Hindlimb muscle (tissue), 1 donor: ENCODE data around the gene ATOH7. TPM values are rescaled to one million over a fixed set of nuclear protein-coding genes. Genes with fewer than 3 reads are reported as not detected.
"Not testable (repeated sequence)": the region's sequence is repeated elsewhere in the genome, so short reads cannot be mapped to it uniquely, and the experiment has no call there.

ENCODE experiments used
- DNase-seq: peaks from one replicate; pipeline ENCODE4 v3.0.0-alpha.2; 2013
- polyA plus RNA-seq: library from polyadenylated mRNA; unstranded; fragments of 120-200 nt; gene quantifications from one replicate; pipeline ENCODE4 v1.2.1, GENCODE V29; 2013; ENCODE audit not compliant: insufficient read length

ATOH7 gene
- polyA plus RNA-seq: 0.22 TPM

DNA sequence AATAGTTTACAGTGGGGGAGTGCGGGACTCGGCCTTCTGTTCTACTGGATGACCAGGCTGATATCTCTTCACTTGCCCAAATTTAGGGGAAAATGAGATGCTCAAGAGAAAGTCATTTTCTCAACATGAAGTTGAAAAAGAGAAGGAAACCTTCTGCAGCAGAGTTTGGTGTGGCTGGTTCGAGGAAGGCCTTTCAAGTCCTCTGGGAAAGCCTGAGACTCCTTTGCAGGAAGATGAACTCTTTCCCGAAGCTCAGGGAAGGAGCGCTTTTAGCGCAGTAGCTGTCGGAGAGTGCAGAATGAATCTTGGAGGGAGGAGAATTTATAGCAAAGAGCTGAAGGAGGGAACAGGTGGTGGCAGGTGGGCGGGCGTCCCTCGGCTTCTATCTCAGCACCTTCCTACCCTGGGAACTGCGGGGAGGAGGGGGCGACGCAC lies at the start of gene ATOH7:
Gene ATOH7 (minus strand): TSS at position 297 of the 435 bp plus-strand sequence. CDS start 436 bp downstream, outside the sequence.
- no peak for DNase-seq

DNA sequence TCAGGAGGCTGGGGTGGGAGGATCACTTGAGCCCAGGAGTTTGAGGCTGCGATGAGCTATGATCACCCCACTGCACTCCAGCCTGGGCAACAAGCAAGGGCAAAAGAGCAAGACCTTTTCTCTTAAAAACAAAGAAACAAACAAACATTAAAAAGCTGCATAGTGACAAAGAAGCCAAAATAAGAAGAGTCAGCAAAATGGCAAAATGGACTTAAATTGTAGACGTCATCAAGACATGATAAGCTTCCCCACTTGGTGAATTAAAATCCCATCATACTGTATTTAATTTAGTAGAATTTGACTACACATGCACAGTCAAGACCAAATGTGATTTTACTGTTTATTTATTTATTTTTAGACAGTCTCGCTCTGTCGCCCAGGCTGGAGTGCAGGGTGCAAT lies 48.8 kb upstream of the ATOH7 start:
- DNase-seq: no peak

DNA sequence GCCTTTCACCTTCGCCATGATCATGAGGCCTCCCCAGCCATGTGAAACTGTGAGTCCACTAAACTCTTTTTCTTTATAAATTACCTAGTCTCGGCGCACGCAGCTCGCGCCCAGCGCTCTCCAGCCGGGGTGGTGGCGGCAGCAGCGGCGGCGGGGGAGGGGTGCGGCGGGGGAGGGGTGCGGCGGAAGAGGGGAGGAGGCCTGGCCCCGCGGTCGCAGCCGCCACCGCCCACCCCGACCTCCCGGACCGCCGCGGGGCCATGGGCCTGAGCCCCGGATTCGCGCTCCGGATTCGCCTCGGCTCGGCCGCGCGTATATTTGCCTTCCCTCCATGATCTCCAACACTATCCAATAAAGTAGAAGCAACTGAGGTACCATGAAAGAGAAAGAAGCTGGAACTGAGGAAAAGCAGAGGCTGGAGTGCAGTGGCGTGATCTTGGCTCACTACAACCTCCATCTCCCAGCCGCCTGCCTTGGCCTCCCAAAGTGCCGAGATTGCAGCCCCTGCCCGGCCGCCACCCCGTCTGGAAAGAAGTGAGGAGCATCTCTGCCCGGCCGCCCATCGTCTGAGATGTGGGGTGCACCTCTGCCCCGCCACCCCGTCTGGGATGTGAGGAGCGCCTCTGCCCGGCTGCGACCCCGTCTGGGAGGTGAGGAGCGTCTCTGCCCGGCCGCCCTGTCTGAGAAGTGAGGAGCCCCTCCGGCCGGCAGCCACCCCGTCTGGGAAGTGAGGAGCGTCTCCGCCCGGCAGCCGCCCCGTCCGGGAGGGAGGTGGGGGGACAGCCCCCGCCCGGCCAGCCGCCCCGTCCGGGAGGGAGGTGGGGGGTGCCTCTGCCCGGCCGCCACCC lies 47.2 kb upstream of the ATOH7 start:
- not testable (repeated sequence) for DNase-seq

DNA sequence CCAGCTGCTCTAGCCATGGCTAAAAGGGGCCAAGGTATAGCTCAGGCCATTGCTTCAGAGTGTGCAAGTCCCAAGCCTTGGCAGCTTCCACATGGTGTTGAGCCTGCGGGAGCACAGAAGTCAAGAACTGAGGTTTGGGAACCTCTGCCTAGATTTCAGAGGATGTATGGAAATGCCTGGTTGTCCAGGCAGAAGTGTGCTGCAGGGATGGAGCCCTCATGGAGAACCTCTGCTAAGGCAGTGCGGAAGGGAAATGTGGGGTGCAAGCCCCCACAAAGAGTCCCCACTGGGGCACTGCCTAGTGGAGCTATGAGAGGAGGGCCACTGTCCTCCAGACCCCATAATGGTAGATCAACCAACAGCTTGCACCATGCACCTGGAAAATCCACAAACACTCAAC lies 45.9 kb upstream of the ATOH7 start:
- DNase-seq: not testable (repeated sequence)

DNA sequence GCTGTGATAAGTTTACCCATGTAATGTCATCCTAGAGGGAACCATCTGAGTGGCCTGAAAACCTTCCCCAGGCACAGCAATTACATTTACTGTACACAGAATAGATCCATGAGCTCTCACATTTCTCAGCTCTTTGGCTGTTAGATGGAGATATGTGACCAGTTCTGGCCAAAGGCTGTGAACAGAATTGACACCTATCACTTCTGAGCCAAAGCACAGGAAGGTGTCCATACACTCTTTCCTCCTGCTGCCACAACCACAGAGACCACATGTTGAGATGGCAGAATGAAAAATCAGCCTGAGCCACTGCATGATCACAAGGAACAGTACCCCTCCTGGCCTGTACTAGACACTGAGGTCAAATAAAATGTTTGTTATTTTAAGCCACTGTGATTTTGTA lies 44.3 kb upstream of the ATOH7 start:
- DNase-seq: no peak

DNA sequence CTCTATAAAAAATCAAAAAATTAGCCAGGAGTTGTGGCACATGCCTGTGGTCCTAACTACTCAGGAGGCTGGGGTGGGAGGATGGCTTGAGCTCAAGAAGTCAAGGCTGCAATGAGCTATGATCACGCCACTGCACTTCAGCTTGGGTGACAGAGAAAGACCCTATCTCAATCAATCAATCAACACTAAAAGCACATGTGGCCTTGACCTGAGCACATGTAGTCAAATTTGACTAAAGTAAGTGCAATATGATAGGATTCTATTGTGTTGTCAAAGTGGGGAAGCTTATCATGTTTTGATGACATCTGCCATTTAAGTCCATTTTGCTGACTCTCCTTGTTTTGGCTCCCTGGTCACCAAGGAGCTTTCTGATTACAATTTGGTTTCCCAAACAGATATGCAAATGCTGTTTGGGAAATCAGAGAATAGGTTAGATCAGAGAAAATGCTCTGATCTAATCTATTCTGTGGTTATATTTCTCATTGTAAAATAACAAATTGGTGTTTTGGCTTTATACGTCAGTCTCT lies 43.8 kb upstream of the ATOH7 start:
- DNase-seq: no peak

DNA sequence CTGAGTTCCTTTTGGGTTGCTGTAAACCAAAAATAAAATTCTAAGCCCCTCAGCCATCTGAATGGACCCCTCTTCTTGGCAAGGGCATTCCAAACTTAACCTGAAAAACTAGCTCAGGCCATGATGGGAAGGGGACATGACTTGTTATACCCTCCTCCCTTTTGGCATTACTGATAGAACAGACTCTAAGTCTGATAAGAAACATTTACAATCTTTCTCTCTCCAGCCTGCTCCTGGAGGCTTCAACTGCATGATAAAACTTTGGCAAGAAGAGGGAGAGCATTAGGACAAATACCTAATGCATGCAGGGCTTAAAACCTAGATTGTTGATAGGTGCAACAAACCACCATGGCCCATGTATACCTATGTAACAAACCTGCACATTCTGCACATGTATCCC lies 40.9 kb upstream of the ATOH7 start:
- no peak for DNase-seq

DNA sequence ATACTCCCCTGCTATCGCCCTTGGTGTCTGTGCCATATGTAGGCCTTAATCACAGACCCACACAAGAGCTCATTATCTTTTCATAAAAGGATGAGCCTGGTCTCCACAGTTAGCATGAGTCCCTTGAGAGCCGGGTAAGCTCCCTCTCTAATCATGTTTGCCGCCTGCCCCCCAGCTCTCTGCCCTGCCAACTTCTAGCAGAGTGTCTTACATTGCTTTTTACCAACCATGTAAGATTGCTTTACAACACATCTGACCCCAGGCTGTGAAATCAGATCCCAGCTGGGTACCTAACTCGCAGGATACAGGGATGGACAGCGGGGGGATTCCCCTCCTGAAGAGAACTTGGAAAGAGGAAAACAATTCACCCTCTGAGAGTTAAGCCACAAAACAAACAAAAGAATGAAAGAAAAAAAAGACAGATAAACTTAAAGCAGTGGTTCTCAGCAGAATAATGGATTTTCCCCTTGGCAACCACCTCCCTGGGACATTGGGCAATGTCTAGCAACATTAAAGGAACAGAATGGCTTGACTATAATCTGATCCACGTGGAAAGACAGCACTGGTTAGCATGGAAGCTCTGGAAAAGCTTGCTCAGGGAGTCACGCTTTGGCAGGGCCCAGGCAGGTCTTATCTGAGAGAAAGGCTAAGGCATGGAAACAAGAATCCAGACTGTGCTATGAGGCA lies 39.4 kb upstream of the ATOH7 start:
- no peak for DNase-seq

DNA sequence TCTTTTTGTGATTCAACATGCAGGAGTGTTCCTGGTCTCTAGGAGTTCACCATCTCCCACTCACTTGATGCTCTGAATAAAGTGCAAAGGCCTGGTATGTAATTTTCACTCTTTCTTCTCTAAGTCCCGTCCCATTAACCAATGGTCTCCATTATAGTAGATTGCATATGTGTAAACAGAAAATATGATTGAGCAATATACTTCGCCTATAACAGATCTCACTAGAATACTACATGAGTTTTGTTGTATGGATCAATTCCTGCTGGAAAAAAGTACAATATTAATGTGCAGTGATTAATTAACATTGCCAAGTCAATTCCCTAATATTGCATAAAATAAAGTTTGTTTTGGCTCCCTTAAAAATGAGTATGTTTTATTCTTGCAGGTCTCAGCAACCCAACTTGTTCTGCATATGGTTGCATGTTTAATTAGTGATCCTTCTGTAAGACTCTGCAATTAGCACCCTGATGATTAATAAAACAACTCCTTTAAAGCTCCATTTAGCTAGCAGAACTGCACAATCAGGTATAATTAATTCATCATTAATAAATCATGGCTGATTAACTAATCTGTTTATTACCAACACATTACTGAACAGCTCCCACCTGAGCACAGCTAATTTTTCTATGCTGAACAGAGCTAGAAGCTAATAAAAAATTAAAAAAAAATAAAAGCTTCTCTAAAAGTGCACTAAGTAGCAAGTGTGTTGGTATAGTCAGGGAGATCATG lies 37.8 kb upstream of the ATOH7 start:
- no peak for DNase-seq

DNA sequence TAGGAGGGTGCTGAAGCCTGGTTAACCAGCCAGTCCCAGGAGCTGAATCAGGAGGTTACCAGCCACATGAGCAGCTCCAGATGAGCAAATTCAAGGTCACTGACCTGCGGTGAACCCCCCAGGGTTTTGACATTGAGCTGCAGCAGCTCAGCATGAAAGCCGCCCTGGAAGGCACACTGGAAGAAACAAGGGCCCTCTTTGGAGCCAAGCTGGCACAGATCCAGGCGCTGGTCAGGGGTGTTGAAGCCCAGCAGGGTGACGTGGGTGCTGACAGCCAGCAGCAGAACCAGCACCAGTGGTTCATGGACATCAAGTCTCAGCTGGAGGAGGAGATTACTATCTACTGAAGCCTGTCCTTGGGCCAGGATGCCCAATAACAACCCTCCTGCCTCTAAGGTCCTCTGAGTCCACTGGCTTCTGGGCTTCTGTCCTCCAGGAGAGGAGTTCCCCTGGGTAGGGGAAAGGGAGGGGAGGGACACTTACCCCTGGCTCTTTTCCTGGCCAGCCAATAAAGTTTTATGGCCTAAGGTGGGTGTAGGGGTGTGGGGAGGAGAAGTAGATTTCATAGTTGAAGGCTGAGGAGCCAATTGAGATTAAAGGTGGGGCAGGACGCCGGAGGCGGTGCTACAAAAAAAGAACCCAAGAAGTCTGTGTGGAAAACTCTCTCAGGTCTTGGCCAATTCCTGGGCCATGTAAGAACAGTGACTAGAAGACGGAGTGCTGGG lies 29.4 kb upstream of the ATOH7 start:
- no peak for DNase-seq

DNA sequence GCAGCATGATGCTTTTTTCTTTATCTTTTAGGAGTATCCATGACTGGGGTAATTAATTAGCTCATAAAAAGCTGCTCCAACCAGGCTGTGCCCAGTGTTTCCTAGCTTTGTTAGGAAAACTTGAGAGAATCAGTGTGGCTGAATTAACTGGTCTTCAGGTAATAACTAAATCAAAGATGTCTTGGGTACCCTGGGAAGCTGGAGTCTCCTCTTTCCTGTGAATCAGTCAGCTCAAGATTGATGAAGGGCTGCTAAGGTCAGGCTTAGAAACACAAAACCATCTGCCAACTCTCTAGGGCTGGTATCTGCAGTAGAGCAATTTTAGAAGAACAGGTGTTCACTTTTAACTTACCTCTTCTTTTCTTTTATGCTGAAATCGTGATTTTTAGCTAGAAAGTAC lies 21.4 kb upstream of the ATOH7 start:
- no peak for DNase-seq

DNA sequence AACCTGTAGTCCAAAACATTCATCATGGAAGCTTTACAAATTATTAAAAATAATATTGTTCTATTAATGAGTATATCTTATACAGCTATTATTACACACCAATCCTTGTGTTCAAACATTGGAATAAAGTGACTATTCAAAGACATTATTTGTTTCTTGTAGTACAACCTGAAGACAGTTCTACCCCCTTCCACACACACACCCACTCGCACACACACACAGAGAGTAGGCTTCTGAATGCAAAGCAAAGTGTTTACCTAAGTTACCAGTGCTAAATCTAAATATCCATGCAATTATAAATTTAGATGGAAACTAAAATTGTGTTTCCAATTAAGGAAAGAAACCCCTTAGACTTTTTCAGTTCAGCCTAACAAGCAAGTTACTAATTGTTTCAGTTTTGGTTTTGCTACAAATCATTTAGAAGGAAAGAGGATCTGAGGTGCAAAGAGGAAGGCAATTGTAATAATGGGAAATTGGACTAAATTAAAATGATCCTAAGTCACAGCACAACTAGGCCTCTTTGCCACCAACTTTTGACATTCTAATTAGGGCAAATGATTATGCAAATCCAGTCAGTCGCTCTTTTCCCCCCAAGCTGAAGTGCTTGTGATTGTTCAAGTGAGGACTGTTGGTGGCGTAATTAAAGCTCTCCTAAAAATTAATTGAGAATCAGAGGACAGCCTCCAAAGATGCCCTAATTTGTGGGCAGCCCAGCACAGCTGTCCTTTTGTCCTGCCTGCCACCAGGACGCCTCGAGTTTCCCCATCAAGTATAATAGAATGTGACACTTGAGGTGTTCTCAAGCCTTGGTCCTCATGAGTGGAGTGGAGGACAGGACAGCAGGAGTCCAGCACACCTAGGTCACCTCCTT lies 19.9 kb upstream of the ATOH7 start:
- no peak for DNase-seq

DNA sequence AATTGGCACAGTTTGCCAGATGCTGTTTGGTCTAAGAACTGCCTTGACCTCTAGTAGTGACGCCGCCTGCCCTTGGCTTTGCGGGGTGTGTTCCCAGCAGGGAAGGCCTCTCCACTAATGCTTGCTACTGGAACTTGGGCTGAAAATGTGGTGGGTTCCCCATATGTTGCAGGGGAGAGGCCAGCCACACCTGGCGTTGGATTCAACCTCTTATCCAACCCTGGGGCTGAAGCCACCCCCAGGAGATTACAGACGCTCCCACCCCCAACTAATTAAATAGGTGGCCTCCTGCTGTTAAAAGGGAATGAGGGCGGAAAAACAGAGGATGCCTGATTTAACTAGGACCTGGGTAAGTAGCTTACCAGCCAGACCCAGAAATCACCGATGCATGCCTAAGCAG lies 19.2 kb upstream of the ATOH7 start:
- no peak for DNase-seq

DNA sequence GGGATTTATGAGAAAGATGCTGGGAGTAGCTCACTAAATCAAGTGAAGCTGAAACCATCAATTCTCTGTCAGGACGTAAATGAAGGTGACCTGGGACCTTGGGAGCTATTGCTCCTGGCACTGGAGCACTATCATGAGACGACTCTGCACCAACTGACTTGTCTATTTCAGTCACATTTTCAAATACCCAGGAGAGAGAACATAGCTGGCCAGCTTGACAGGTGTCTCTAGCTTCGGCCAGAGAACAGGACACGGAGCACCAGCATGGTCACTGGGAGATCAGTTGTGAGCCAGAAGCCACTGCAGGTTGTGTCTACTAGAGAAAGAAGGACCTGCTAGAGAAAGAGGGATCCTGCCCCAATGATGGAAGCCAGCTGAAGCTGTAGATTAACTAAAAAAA lies 17.4 kb upstream of the ATOH7 start:
- no peak for DNase-seq

DNA sequence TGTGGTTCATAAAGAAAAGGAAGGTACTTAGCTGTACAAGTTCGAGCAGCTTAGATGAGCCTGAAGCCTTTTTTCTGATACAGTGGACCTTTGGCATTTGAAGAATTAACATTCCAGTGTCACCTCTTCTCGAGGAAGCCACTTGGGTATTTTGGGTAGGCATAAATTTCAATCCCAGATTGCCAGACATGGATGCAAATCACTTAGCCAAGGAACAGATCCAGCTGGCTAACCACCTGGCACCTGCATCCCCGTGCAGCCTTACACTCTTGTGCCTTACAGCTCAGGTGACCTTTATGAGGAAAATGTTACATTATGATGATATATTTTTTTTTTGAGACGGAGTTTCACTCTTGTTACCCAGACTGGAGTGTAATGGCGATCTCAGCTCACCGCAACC lies 16.0 kb upstream of the ATOH7 start:
- DNase-seq: no peak

DNA sequence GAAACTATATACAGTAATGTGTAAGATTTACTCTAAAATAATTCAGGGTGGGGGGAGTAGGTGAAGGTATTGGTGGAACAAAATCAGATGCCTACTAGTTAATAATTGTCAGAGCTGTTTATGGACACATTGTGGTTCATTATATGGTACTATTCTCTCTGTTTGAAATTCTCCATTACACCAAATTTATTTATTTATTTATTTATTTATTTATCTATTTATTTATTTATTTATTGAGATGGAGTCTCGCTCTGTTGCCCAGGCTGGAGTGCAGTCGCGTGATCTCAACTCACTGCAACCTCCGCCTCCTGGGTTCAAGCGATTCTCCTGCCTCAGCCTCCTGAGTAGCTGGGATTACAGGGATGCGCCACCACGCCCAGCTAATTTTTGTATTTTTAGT lies 14.5 kb upstream of the ATOH7 start:
- not testable (repeated sequence) for DNase-seq

DNA sequence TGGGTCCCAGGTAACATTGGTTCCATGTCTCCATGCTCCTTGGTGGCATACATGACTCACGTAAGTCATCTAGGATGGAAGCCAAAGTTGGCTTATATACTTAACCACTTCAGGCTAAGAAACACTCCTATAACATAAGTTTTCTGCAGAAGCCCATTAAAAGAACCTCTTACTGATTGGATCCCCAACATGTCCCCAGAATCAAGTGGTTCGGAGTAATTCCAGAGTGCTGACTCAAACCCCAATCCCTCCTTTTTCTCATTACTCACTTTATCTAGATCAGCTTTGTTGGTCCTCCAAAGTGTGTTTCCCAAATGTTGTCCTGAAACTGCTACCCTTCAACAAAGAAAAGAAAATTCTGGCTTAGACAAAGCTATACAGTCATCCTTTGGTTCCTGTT lies 10.1 kb upstream of the ATOH7 start:
- no peak for DNase-seq

DNA sequence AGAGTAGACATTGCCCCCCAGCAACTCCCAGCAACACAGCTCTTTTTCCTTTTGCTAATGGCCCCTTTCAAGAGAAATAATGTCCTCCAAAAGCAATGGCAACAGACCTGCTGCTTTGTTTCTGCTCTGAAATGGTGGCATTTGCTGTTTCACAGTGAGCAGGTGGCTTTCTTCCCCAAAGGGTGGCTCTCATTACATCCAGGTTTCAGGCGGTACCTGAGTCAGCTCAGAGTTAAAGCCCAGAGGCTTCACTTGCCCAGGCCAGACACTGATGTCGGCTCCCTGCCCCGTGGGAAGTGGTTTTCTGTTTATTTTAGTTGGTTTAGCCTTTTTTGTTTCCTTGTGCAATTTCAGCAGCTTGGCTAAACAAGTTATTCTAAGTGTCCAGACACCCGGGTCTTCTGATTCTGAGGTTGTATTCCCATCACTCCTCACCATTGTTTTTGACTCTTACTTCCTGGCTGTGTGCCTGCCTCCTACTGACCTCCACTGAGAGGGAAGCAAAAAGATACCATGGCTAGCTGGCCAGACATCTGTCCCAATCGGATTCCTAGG lies 7.8 kb upstream of the ATOH7 start:
- DNase-seq: no peak

DNA sequence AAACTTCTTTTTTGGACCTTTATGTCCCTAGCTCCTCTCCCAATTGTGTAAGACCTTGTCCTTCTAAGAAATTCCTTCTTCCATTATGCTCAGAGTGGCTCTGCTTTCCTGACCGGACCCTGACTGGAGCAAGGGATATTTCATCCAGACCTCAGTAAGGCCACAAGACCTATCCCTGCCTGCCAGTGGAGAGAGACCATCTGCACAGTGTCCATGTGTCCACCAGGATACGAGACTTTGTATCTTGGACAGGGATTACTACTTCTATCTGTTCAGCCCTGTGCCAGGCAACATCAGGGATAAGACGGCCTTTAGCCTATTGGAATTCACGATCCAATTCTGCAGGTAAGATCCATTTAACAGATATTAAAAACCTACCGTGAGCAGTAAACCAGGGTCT lies 7.2 kb upstream of the ATOH7 start:
- DNase-seq: no peak

DNA sequence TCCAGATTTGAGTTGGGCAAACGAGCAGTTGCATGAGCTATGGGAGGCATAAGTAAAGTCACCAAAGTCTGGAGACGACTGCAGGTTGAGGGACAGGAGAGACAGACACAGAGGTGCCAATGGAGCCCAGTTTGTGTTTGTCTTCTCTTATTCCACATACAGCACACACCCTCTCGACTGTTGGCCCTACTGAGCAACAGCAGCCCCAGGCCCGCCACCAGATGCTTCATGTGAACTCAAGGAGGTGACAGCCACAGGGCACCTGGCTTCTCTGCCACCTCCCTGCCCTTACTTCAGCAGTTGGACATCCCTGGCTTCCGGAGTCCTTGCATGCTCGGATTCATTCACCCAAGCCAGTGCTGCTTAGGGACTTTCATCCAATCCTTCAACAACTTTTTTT lies 6.5 kb upstream of the ATOH7 start:
- no peak for DNase-seq

DNA sequence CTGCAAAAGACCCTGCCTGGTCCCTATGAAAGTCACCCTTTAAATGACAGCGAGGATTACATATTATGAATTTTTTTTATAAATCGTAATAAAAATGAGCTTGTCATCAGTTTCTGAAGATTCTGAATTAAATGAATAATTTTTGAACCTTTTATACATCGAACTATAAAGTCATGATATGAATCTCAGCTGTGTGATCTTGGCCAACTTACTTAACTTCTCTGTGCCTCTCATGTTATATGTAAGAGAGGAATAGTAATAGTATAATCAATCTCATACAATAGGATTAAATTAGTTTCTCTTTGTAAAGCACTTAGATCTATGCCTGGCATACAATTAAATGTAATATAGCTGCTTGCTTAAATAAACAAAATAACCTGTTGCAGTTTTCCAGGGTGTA lies 5.3 kb upstream of the ATOH7 start:
- no peak for DNase-seq
